Activated naive CD8-positive, alpha-beta T cell treated with anti-CD3 and anti-CD28 coated beads, Interleukin-2, amount 50 U/mL, for 16 hours (primary cell): ENCODE measurements around the gene STON1.
"Not testable (repeated sequence)": the region's sequence is repeated elsewhere in the genome, so short reads cannot be mapped to it uniquely, and the experiment has no call there.

Source experiments
- DNase-seq: peaks from one replicate; pipeline ENCODE4 v3.0.0-alpha.2; 2020; ENCODE audit warnings: low read depth, low spot score

Gene STON1

DNA sequence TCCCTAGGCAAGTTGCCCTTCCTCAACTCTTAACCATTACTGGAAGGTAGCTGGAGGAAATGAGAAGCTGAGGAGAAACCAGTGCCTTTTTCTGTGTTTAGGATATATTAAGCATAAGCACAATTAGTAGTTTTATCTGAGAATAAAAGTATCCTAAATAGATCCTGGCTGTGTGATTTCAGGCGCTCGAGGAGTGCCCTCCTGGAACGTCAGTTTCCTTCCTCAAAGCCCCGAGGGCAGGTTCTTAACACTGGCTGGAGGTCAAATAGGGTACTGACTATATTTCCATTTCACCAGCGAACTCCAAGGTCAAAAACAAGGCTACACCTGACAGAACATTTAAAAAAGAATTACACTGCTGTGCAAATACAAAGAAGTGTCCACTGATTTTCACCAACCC lies 1.5 kb upstream of the STON1 start:
- no peak for DNase-seq

DNA sequence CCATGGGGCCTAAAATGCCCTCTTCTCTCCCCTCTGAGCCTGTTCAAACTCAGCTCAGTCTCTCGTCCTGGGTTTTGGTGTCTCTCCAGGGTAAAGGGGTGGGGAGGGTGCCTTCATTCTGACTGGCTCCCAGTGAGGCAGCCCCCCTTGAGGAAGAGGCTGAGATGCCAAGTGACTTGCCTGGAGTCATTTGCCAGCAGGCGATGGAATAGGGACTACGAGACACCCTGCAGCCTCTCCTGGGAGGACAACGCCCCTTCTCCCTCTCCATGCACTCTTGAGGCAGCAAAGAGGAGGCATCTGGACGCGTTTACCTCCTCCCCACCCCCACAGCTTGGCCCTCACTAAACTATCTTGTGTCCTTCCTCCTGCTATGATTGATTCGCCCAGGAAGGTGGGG lies 760 bp upstream of the STON1 start:
- no peak for DNase-seq

DNA sequence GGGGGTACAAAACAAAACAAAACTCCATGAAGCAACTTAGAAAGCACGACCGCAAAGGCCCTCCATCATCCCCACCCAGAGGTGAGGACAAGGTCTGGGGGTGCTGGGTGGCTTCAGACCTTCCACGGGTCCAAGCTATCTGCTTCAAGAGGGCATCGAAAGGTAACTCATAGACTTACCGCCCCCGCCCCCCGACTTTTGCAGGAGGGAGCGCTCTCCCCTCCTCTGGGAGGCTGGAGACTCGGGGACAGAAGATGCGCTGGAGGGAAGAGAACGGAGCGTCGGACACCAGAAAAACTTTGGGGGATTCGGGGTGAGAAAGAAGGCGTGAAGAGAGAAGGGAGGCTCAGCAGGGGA lies 300 bp upstream of the STON1 start:
- no peak for DNase-seq

DNA sequence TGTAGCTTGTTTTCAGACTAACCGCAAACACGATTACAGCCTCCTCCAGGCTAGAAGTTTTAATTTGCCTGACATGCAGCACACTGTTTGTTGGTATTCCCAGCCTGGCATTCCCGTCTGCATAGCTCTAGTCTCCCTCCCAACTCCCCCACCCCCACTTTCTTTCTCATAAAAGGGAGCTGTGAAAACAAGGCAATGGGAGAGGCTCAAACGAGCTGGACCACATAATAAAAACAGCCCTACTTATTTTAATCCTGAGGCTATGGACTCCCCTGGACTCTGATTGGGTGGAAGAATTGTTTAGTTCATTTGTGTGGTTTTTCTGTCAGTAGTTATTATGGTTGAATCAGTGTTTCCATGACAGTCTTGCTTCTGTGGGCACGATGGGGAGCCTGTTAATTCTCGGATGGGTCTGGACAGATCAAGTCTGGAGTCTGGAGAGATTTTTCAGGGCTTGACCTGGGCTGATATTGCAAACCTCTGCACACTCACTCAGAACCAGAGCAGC lies 1.2 kb downstream of the STON1 start:
- DNase-seq: no peak

DNA sequence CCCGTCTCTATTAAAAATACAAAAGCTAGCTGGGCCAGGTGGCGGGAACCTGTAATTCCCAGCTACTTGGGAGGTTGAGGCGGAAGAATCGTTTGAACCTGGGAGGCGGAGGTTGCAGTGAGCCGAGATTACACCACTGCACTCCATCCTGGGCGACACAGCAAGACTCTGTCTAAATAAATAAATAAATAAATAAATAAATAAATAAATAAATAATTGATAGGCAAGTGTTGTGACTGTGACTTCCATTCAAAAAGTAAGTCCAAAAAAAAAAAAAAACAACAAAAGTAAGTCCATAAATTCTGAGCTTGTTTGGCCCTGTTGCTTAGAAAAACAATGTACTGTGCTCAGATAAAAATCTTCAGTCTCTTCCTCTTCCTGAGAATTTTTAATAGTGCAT lies 2.2 kb downstream of the STON1 start:
- no peak for DNase-seq

DNA sequence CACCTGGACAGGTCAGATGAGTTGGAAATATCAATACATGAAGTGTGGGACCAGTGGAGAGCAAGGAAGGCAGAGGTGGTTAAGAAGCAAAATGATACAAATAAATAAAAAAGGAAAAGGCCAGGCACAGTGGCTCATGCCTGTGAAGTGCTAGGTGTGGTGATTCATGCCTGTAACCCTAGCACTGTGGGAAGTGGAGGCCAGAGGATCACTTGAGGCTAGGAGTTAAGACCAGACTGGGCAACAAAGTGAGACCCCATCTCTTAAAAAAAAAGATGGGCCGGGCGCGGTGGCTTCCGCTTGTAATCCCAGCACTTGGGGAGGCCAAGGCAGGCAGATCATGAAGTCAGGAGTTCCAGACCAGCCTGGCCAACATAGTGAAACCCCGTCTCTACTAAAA lies 2.9 kb downstream of the STON1 start:
- no peak for DNase-seq

DNA sequence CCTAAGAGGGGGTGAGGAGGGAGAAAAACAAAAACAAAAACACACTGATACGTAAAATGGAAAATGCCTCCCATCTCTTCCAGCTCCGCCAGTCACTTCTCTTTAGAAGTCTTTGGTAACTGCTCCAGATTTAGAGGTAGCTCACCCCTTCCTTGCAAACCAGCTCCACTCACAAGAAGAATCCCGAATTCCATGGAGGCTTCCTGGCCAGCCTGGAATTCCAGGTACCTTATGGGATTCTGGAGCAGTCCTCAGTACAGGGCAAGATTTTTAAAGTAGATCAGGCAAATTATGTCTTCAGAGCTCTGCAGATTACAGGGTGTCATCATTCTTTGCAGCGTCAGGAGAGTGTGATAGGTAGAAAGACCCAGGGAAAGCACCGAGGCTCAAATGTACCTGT lies 4.8 kb downstream of the STON1 start:
- DNase-seq: no peak

DNA sequence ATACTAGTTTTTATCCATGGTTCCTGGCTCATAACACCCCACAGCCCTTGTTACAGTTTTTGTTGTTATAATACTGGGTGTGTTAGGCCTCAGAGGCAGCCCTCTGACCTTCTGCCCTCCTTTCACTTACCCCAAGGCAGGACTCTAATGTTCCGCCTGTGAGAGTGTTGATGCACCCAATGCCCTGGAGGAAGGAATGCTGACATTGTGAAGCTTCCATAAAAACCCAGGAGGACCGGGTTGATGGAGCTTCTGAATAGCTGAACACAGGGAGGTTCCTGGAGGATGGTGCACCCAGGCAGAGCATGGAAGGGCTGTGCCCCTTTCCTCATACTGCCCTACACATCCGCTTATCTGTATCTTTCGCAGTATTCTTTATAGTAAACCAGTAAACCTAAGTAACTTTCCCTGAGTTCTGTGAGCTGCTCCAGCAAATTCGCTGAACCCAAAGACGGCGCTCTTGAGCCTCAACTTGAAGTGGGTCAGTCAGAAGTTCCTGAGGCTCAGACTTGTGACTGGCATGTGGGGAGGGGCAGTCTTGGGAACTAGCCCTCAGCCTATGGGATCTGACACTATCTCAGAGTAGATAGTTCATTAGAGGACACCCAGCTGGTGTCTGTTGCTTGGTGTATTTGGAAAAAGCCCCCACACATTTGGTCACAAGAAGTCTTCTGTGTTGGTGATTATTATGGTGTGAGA lies 10.4 kb downstream of the STON1 start:
- no peak for DNase-seq

DNA sequence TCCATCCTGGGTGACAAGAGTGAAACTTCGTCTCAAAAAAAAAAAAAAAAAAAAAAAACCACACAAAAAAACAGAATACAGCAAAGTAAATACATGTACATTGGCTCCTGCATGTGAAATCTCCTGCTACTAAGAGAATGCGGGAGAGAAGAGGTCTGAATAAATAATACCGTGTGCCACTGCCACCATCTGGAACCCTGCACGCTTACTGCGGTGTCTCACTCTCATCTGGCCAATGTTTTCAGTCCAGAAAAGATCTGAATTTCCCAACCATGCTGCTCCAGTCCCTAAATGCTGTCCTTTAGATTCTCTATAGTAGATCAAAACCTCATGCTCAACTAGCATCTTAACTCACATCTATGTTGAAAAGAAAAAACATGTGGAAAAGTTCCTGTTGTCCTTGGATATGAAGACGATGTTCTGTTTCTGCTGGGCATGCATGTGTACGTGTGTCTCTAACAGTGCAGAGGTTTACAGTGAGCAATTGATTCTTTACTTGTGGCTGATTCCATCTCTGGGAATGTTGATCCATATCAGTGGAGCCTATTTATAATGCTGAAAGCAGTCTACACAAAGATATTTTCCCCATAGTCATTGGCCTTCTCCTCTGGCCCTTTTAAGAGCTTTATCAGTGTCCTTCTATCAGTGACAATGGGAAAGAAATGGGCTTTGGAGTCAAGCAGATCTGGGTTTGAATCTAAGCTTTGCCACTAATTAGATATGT lies 11.9 kb downstream of the STON1 start:
- DNase-seq: no peak

DNA sequence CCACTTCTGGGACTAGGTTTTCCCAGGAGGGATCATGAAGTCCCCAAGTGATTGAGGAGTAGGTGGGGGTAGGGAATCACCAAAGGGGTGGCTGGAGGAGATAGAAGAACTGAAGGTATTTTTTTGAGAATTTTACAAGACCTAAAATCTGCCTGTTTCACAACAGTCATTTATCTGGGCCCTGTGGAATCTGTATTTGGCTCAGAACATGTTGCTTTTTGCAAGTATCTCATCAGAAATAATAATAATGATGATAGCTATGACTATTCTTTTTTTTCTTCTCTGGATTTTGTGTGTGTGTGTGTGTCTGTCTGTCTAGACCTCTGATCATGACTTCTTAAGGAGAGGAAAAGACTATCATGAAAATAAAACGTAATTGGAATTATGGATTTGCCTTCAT lies 13.9 kb downstream of the STON1 start:
- DNase-seq: no peak

DNA sequence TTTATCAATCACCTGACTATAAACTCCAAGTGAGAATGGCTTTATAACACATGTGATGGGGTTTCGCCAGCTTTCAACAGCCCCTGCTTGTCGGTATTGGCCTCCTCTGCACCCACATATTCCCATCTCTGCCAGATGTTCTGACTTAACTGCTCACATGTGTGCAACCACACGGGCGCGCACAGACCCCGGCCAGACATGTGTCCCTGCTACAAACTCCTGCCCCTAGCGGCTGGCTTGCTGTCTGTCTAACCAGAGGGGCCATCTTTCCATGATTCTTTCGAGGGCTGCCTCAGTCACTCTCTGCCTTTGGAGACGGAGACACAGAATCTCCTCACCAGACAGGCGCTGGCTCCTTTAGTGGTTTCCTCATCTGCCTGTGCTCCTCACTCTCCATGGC lies 15.3 kb downstream of the STON1 start:
- no peak for DNase-seq

DNA sequence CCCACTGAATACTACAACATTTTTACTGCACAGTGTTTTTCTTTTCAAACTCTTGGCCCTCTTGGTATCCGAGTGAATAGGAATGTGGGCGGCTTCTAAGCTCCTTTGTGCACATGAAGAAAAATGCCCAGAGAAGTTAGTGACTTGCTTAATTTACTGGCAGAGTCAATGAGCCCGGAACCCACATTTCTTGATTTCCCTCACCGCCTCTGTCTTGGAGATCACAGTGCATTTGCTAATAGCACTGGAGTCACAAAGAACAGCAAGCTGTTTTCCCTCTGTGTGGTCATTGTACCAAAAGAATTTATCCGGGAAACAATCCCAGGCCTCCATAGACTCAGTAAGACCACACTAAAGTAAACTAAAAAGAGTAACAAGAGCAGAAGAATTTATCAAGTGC lies 18.9 kb downstream of the STON1 start:
- no peak for DNase-seq

DNA sequence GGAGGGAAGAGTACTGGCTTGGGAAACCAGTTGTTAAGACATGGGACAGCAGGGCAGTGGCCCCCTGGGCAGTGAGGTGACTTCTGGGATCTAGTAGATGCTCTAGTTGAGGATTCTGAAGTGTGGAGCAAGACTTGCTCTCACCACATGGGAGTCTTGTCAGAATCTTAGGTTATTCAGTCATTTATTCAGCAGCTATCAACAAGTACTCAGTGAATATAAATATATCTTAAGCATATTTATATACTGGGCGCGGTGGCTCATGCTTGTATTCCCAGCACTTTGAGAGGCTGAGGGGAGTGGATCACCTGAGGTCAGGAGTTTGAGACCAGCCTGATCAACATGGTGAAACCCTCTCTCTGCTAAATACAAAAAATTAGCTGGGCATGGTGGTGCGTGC lies 20.0 kb downstream of the STON1 start:
- no peak for DNase-seq

DNA sequence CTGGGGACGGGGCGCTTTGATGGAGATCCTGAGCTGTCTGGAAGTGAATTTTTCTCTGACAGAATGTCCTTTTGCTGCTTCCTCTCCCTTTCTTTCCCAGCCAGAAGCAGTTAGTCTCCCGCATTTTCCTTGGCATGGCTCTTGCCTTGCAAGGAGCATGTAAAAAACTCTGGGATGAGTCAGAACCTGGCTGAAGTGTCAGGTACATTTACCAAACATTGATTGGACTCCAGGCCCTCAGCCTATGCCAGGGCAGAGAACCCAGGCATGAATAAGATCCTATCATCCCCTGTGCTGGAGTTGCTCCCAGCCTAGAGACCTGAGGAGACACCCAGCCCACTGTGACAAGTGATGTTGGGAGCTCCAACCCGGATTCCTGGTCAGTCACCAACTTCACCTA lies 21.6 kb downstream of the STON1 start:
- no peak for DNase-seq

DNA sequence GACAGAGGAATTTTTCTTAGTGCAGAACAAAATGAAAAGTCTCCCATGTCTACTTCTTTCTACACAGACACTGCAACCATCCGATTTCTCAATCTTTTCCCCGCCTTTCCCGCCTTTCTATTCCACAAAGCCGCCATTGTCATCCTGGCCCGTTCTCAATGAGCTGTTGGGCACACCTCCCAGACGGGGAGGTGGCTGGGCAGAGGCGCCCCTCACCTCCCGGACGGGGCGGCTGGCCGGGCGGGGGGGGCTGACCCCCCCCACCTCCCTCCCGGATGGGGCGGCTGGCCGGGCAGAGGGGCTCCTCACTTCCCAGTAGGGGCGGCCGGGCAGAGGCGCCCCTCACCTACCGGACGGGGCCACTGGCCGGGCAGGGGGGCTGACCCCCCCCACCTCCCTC lies 25.1 kb downstream of the STON1 start:
- not testable (repeated sequence) for DNase-seq

DNA sequence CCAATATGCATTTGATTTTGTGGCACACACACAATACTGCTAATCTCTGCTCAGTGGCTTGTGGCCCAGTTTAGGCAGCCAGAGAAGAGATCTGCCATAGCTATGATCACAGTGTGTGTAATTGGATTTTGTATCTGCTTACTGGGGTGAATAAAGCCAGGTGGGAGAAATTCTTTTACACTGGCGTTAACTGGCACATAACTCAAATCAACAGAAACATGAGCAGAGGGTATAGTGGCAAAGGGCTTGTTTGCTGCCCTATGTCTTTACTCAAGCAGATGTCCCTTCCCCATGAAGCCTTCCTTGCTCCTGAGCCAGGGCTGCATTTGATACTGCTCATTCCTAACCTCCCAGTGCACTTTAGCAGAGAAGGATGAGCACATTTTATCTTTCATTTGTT lies 28.5 kb downstream of the STON1 start:
- no peak for DNase-seq

DNA sequence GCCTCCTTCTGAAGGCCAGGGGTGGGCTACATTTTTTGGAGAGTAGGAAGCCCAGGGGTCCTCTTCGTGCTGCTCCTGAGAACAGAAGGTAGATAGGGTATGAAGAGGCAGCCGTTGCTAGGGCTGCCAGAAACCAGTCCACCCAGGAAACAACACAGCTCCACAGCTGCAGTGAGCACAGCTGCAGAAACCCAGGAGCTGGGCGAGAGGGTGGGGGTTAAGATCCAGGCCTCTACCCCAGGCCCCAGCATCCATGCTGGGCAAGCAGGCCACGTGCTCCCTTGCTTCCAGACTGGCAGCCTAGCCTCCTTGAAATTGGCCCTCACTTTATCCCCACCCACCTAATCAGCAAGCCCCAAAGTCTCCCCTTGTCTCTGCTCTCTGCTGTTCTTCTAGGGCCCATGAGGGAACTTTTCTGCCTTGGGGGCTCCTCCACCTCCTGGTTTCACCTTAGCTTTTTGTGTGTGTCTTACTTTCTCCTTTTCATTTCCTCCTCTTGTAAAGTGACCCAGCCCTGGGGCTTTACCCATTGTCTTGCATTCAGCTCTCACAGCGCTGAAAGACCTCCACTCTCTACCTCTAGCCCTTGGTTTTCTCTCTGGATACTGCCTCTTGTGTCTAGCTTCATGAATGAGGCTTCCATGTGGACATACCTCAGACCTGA lies 30.7 kb downstream of the STON1 start:
- no peak for DNase-seq

DNA sequence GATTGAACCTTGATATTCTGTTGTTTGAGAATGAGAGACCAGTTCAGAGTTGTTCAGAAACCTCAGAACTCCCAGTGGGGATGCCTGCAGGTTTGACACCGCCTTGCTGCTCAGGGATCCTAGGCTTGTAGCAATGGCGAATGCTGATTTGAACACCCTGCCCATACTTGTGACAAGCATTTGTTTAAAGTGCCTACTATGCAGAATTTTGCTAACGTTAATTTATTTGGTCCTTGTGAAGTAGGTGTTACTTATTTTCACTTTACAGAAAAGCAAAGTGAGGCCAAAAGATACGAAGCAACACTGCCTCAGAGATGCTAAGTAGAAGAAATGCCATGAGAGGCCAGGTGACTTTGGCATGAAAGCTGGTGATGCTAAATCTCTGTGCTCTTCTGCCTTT lies 32.3 kb downstream of the STON1 start:
- DNase-seq: no peak

DNA sequence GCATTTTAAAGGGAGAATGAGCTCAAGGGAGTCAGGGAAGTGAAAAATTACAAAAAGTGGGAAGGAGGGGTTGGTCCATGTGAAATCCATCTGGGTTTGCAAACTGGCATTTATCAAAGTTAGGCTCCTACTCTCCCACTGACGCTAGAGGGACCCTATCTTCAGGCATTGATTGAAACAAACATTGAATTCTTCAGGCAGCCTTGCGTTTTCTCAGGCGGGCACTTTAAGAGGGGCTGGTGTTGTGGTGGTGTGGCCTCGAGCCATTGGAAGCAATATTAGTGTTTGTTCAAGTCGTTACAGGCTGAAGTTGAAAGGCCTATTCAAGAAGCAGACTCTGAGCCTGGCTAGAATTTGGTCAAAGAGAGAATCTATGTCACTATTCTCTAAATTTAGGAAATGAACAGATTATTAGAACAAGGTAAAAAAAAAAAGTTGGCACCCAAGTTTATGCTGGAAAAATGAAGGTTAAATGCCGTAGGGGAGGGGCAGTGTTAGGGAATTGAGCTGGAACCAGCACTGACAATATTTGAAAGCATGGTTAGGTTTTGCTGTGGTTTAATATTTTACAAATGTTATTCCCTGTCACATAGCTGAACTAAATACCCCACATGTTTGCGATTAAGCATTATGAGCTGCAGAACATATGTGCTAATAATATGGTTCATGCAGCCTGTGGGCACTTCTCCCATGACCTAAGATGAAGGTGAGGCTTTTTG lies 36.8 kb downstream of the STON1 start:
- DNase-seq: no peak

DNA sequence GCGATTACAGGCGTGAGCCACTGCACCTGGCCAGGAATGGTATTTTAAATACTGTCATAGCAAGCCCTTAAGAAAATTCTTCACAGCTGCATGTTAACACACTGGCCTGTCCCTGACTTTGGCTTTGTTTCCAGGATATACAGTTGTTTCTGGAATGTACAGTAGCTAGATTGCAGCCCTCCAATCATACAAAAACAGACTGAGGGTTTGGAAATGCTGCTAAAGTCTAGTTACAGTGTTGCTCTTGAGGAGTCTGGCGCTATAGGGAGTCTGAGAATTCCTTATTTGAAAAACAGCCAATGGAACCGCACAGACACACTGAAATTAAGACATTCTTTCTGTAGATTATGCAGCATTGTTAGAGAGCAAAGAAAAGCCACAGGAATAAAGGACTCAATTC lies 37.7 kb downstream of the STON1 start:
- no peak for DNase-seq

DNA sequence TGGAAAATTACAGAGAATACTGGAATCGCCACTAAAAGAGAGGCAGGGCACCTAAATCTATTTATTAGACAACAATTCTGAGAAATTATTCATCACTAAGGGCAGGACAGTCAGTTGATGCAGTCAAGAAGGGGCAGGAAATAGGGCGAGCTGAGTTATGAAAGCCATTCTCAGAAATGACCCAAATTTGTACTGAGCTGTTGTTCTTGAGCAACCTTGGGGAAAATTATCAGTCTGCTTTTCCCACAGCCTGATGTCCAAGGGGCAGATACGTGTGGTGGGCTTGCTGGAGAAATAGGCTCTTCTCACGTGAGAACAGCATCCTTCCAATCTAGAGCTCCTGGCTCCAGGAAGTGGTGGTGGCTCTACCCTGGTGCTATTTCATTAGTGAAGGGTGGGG lies 38.6 kb downstream of the STON1 start:
- DNase-seq: no peak

DNA sequence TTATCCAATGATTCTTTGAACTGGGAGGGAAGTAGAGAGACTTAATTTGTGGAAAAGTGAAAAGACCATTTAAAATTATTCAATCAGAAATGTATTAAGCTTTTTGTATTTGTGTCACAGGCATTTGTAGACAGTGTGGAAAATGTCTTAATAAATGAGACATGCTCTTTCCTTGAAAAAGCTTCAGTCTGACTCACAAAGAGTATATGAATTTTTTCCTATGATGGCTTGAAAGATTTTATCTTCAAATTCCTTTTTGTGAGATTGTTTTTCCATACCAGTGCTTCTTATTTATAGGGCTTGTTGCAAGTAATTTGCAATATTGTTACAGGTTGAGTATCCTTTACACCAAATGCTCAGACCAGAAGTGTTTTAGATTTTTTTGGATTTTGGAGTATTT lies 39.5 kb downstream of the STON1 start:
- DNase-seq: no peak
